Inferior parietal cortex (tissue), 1 donor: ENCODE data around the gene DDX27.

ENCODE experiments used
- DNase-seq: peaks from one replicate; pipeline ENCODE4 v3.0.0-alpha.2; 2016; ENCODE audit errors: extremely low spot score

DDX27 gene

GRCh38 chr20:49278818-49279676 is 59.8 kb downstream of the DDX27 start:
- DNase-seq, result no peak

- no peak for DNase-seq
Measured at GRCh38 chr20:49279677-49280462, 60.7 kb downstream of the DDX27 start.

GRCh38 chr20:49280463-49281058 is 61.3 kb downstream of the DDX27 start:
- DNase-seq, result no peak

GRCh38 chr20:49281059-49281912 is 62.1 kb downstream of the DDX27 start:
- DNase-seq, result no peak

- no peak for DNase-seq
Measured at GRCh38 chr20:49281913-49282467, 62.8 kb downstream of the DDX27 start.

GRCh38 chr20:49282584-49283171 is 63.5 kb downstream of the DDX27 start:
- no peak for DNase-seq

- DNase-seq, result no peak
Measured at GRCh38 chr20:49283176-49283702, 64.0 kb downstream of the DDX27 start.

- no peak for DNase-seq
Measured at GRCh38 chr20:49283703-49284625, 64.7 kb downstream of the DDX27 start.

GRCh38 chr20:49284818-49285217 is 65.6 kb downstream of the DDX27 start:
- no peak for DNase-seq

GRCh38 chr20:49285233-49285668 is 66.0 kb downstream of the DDX27 start:
- no peak for DNase-seq

GRCh38 chr20:49285813-49286494 is 66.7 kb downstream of the DDX27 start:
- DNase-seq, result no peak

GRCh38 chr20:49286689-49287551 is 67.7 kb downstream of the DDX27 start:
- no peak for DNase-seq

- no peak for DNase-seq
Measured at GRCh38 chr20:49287555-49288249, 68.5 kb downstream of the DDX27 start.

GRCh38 chr20:49288250-49288751 is 69.1 kb downstream of the DDX27 start:
- no peak for DNase-seq

- DNase-seq, result no peak
Measured at GRCh38 chr20:49288784-49289696, 69.8 kb downstream of the DDX27 start.

- DNase-seq, result no peak
Measured at GRCh38 chr20:49290608-49291191, 71.5 kb downstream of the DDX27 start.
